GM12878 (cell line): ENCODE data around the gene MYO10.

Source experiments
- CTCF ChIP-seq, 3 experiments: IDR thresholded peaks in 2 of 3; conservative IDR thresholded peaks in 1 of 3; 2 replicates each; pipeline ENCODE4 v1.5.1; 2011; ENCODE audit warnings: low read depth in 3 of 3, low read length in 3 of 3, mild to moderate bottlenecking in 3 of 3, control low read depth in 2 of 3, moderate library complexity in 2 of 3, inconsistent platforms in 1 of 3, mixed read lengths in 1 of 3; ENCODE audit not compliant: control insufficient read depth in 2 of 3, insufficient read depth in 1 of 3; ENCODE audit errors: extremely low read depth in 1 of 3
- SUZ12 ChIP-seq: fragments of 200-600 bp; sonication (generic); IDR thresholded peaks from one replicate; pipeline ENCODE4 v1.6.1; 2018; ENCODE audit warnings: antibody characterized with exemption, mild to moderate bottlenecking; ENCODE audit not compliant: unreplicated experiment

- TF ChIP-seq CTCF (IDR thresholded peaks at IDR 0.05 in 2 of 3, conservative IDR thresholded peaks at IDR 0.05 in 1 of 3; ENCODE audit: control insufficient read depth in 2 of 3, extremely low read depth in 1 of 3, insufficient read depth in 1 of 3, low read depth in 3 of 3, low read length in 3 of 3) (no peak), SUZ12 (no peak)
Measured at GRCh38 chr5:16883806-16884205, 52.3 kb downstream of the MYO10 start.
